Measurements from ENCODE around the gene WNT5B.
A peak's percentile ranks its signal among the peaks of the same experiment; 100 is the strongest.

Gene WNT5B

GRCh38 chr12:1630827-1631591 is 2.0 kb downstream of the WNT5B start:
- no peak for DNase-seq

- DNase-seq, result no peak
Observed at GRCh38 chr12:1632702-1633101, 3.7 kb downstream of the WNT5B start.

GRCh38 chr12:1633459-1633858 is 4.4 kb downstream of the WNT5B start:
- no peak for DNase-seq

- DNase-seq, result no peak
Observed at GRCh38 chr12:1634149-1634548, 5.1 kb downstream of the WNT5B start.

- DNase-seq, result peak; percentile 53
Observed at GRCh38 chr12:1634590-1635191, 5.7 kb downstream of the WNT5B start.

- no peak for DNase-seq
Observed at GRCh38 chr12:1635301-1636095, 6.5 kb downstream of the WNT5B start.

GRCh38 chr12:1638203-1638602 is 9.2 kb downstream of the WNT5B start:
- no peak for DNase-seq

GRCh38 chr12:1639538-1639937 is 10.5 kb downstream of the WNT5B start:
- DNase-seq, result no peak

- no peak for DNase-seq
Observed at GRCh38 chr12:1640328-1641234, 11.6 kb downstream of the WNT5B start.

GRCh38 chr12:1642513-1642912 is 13.5 kb downstream of the WNT5B start:
- no peak for DNase-seq

- no peak for DNase-seq
Observed at GRCh38 chr12:1643043-1643442, 14.0 kb downstream of the WNT5B start.

GRCh38 chr12:1643905-1644533 is 15.0 kb downstream of the WNT5B start:
- no peak for DNase-seq

- no peak for DNase-seq
Observed at GRCh38 chr12:1644534-1645438, 15.8 kb downstream of the WNT5B start.

- DNase-seq, result no peak
Observed at GRCh38 chr12:1645819-1646218, 16.8 kb downstream of the WNT5B start.

- no peak for DNase-seq
Observed at GRCh38 chr12:1646569-1647284, 17.7 kb downstream of the WNT5B start.

- DNase-seq, result no peak
Observed at GRCh38 chr12:1647285-1647669, 18.2 kb downstream of the WNT5B start.

- no peak for DNase-seq
Observed at GRCh38 chr12:1650260-1650977, 21.4 kb downstream of the WNT5B start.

GRCh38 chr12:1650978-1651361 is 21.9 kb downstream of the WNT5B start:
- DNase-seq, result no peak

GRCh38 chr12:1651946-1652345 is 22.9 kb downstream of the WNT5B start:
- no peak for DNase-seq

- DNase-seq, result no peak
Observed at GRCh38 chr12:1655225-1655788, 26.3 kb downstream of the WNT5B start.
